Hepatocyte (in vitro differentiated cells): ENCODE data around the gene AMPD2. TPM values are rescaled to one million over a fixed set of nuclear protein-coding genes. Genes with fewer than 3 reads are reported as not detected.
A peak's percentile ranks its signal among the peaks of the same experiment; 100 is the strongest.

Experiments used
- DNase-seq: peaks from one replicate; pipeline ENCODE4 v3.0.0-alpha.2; 2016; ENCODE audit warnings: low spot score
- H2AFZ ChIP-seq: fragments of 200-600 bp; sonication (generic); 2 replicates; pipeline ENCODE4 v1.6.0; 2016; ENCODE audit warnings: antibody characterized with exemption, mild to moderate bottlenecking
- H3K27ac ChIP-seq: fragments of 200-600 bp; sonication (generic); 2 replicates; pipeline ENCODE4 v1.5.1; 2016; ENCODE audit warnings: mild to moderate bottlenecking
- H3K27me3 ChIP-seq: fragments of 200-600 bp; sonication (generic); 2 replicates; pipeline ENCODE4 v1.6.1; 2016
- H3K36me3 ChIP-seq: fragments of 200-600 bp; sonication (generic); replicated peaks from 2 replicates; pipeline ENCODE4 v1.5.1; 2016; ENCODE audit warnings: low read depth; ENCODE audit not compliant: insufficient read depth
- H3K4me1 ChIP-seq: fragments of 200-600 bp; sonication (generic); 2 replicates; pipeline ENCODE4 v1.5.1; 2016; ENCODE audit warnings: mild to moderate bottlenecking, moderate library complexity; ENCODE audit not compliant: insufficient read depth
- H3K4me2 ChIP-seq: fragments of 200-600 bp; sonication (generic); 2 replicates; pipeline ENCODE4 v1.6.0; 2016
- H3K4me3 ChIP-seq: fragments of 200-600 bp; sonication (generic); 2 replicates; pipeline ENCODE4 v1.5.1; 2016; ENCODE audit warnings: mild to moderate bottlenecking
- H3K79me2 ChIP-seq: fragments of 200-600 bp; sonication (generic); 2 replicates; pipeline ENCODE4 v1.6.0; 2017; ENCODE audit warnings: mild to moderate bottlenecking
- H3K9me2 ChIP-seq: fragments of 200-600 bp; sonication (generic); replicated peaks from 2 replicates; pipeline ENCODE4 v1.6.0; 2017; ENCODE audit warnings: mild to moderate bottlenecking; ENCODE audit not compliant: insufficient read depth
- H3K9me3 ChIP-seq: fragments of 200-600 bp; sonication (generic); 2 replicates; pipeline ENCODE4 v1.5.1; 2016; ENCODE audit warnings: low read depth, mild to moderate bottlenecking
- H4K20me1 ChIP-seq: fragments of 200-600 bp; sonication (generic); 2 replicates; pipeline ENCODE4 v1.6.0; 2016; ENCODE audit warnings: mild to moderate bottlenecking; ENCODE audit not compliant: insufficient read depth, poor library complexity, severe bottlenecking
- EZH2 ChIP-seq: fragments of 200-600 bp; sonication (generic); IDR thresholded peaks from 2 replicates; pipeline ENCODE4 v1.6.1; 2016; ENCODE audit warnings: antibody characterized with exemption, mild to moderate bottlenecking, borderline replicate concordance
- EZH2phosphoT487 ChIP-seq: fragments of 200-600 bp; sonication (generic); IDR thresholded peaks from one replicate; pipeline ENCODE4 v1.6.1; 2018; ENCODE audit warnings: antibody characterized with exemption, mild to moderate bottlenecking, low read depth, moderate library complexity; ENCODE audit not compliant: unreplicated experiment, severe bottlenecking
- WGBS: methylation state at CpG from one replicate; pipeline ENCODE4 v1.1.6; 2016; ENCODE audit warnings: low lambda C conversion rate; ENCODE audit errors: missing lambda C conversion rate; 5-methylcytosine and 5-hydroxymethylcytosine counted together
- polyA plus RNA-seq: library from polyadenylated mRNA; unstranded; fragments of >200 nt; fragmentation: Nextera tagmentation; extraction: Ambion mirVana; gene quantifications from 2 replicates; pipeline ENCODE4 v1.2.1, GENCODE V29; 2016
- total RNA-seq: library from RNA; depleted of rRNA; stranded (reverse); fragments of >200 nt; gene quantifications from 2 replicates; pipeline ENCODE4 v1.2.3, GENCODE V29; 2014
- TF ChIP-seq, protein P1 (sequence below): fragments of 200-600 bp; sonication (generic); IDR thresholded peaks from 2 replicates; pipeline ENCODE4 v1.5.1; 2016; ENCODE audit warnings: antibody characterized with exemption, mild to moderate bottlenecking; ENCODE audit not compliant: poor library complexity

The AMPD2 gene
- total and polyA plus RNA-seq, 2 experiments from 2014 or later, result 80.9 to 81.9 TPM

- no peaks in the 10 kb centered on the region for H3K79me2 ChIP-seq
- H4K20me1 ChIP-seq, result no peaks in the 10 kb centered on the region
- no peaks in the 10 kb centered on the region for H3K9me2 ChIP-seq
- H3K36me3 ChIP-seq, result no peaks in the 10 kb centered on the region
- peaks cover 13% of the 10 kb centered on the region for H3K4me1 ChIP-seq
- H3K4me2 ChIP-seq, result no peak overlapping the region
- WGBS, result 92% methylated on average over 16 of the region's 16 CpGs
- no peaks in the 10 kb centered on the region for H3K9me3 ChIP-seq
- DNase-seq, result no peak
- H3K4me3 ChIP-seq, result no peak overlapping the region
- no peak for TF ChIP-seq EZH2phosphoT487
- TF ChIP-seq, protein P1, sequence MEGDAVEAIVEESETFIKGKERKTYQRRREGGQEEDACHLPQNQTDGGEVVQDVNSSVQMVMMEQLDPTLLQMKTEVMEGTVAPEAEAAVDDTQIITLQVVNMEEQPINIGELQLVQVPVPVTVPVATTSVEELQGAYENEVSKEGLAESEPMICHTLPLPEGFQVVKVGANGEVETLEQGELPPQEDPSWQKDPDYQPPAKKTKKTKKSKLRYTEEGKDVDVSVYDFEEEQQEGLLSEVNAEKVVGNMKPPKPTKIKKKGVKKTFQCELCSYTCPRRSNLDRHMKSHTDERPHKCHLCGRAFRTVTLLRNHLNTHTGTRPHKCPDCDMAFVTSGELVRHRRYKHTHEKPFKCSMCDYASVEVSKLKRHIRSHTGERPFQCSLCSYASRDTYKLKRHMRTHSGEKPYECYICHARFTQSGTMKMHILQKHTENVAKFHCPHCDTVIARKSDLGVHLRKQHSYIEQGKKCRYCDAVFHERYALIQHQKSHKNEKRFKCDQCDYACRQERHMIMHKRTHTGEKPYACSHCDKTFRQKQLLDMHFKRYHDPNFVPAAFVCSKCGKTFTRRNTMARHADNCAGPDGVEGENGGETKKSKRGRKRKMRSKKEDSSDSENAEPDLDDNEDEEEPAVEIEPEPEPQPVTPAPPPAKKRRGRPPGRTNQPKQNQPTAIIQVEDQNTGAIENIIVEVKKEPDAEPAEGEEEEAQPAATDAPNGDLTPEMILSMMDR, result no peak
- no peaks in the 10 kb centered on the region for H3K27me3 ChIP-seq
- H2AFZ ChIP-seq, result no peak overlapping the region
- no peak overlapping the region for H3K27ac ChIP-seq
Observed at GRCh38 chr1:109631513-109632505, 12.2 kb downstream of the AMPD2 start.

GRCh38 chr1:109632671-109633346, 13.2 kb downstream of the AMPD2 start:
- Histone ChIP-seq H4K20me1 (no peaks in the 10 kb centered on the region), H3K9me3 (no peaks in the 10 kb centered on the region), H3K4me2 (no peak overlapping the region), H3K4me1 (peaks cover 13% of the 10 kb centered on the region), H3K4me3 (no peak overlapping the region), H3K27me3 (no peaks in the 10 kb centered on the region), H3K27ac (peak overlapping the region; percentile 48), H3K79me2 (no peaks in the 10 kb centered on the region), H2AFZ (no peak overlapping the region), H3K36me3 (no peaks in the 10 kb centered on the region), H3K9me2 (no peaks in the 10 kb centered on the region)
- TF ChIP-seq EZH2 (no peak), EZH2phosphoT487 (no peak)
- TF ChIP-seq, protein P1, result no peak
- no peak for DNase-seq
- 81% methylated on average over 5 of the region's 5 CpGs for WGBS

DNA sequence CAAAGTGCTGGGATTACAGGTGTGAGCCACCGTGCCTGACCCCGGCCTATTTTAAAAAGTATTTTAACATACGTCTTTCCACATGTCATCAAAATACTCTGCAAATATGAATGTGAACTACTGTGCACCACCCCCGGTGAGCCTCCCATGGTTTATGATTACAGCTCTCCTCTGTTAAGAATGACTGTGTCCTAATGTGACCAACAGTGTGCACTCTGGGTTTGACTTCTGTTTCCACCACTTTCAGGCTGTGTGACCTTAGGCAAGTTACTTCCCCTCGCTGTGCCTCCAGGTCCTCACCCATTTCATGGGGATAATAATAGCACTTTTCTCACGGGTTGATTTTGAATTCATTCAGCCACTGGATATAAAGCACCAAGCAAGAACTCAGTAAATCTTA, 14.7 kb downstream of the AMPD2 start:
- no peak for TF ChIP-seq EZH2phosphoT487
- TF ChIP-seq, protein P1, result no peak
- TF ChIP-seq EZH2, result no peak
- Histone ChIP-seq H2AFZ (no peak overlapping the region), H3K9me3 (no peaks in the 10 kb centered on the region), H3K4me1 (peaks cover 13% of the 10 kb centered on the region), H3K27me3 (no peaks in the 10 kb centered on the region), H3K9me2 (no peaks in the 10 kb centered on the region), H3K4me3 (no peak overlapping the region), H3K36me3 (no peaks in the 10 kb centered on the region), H4K20me1 (no peaks in the 10 kb centered on the region), H3K79me2 (no peaks in the 10 kb centered on the region), H3K27ac (no peak overlapping the region), H3K4me2 (no peak overlapping the region)
- no peak for DNase-seq
- WGBS, result 89% methylated on average over 6 of the region's 6 CpGs
